GM10248 (cell line): ENCODE results near the gene SV2C.

Experiments used
- CTCF ChIA-PET: fragments of 300-600 bp; sonication (Branson Sonifier 250); formaldehyde crosslinking; extraction: SDS; loops from one replicate; lab custom pipeline; 2021; ENCODE audit warnings: antibody characterized with exemption; lab: Yijun Ruan, JAX
- POLR2A ChIA-PET: fragments of 350-650 bp; sonication (Branson Sonifier 250); formaldehyde crosslinking; extraction: SDS; loops from one replicate; lab custom pipeline; 2020; ENCODE audit warnings: antibody characterized with exemption; lab: Yijun Ruan, JAX
- DNase-seq: peaks from one replicate; pipeline ENCODE4 v3.0.0; 2012; ENCODE audit errors: extremely low spot score
- TF ChIP-seq, protein P1 (sequence below): IDR thresholded peaks from 2 replicates; pipeline ENCODE4 v1.5.1; 2012; ENCODE audit warnings: mild to moderate bottlenecking, low read depth; ENCODE audit errors: extremely low read depth, missing control alignments, control extremely low read depth

Gene SV2C

DNA sequence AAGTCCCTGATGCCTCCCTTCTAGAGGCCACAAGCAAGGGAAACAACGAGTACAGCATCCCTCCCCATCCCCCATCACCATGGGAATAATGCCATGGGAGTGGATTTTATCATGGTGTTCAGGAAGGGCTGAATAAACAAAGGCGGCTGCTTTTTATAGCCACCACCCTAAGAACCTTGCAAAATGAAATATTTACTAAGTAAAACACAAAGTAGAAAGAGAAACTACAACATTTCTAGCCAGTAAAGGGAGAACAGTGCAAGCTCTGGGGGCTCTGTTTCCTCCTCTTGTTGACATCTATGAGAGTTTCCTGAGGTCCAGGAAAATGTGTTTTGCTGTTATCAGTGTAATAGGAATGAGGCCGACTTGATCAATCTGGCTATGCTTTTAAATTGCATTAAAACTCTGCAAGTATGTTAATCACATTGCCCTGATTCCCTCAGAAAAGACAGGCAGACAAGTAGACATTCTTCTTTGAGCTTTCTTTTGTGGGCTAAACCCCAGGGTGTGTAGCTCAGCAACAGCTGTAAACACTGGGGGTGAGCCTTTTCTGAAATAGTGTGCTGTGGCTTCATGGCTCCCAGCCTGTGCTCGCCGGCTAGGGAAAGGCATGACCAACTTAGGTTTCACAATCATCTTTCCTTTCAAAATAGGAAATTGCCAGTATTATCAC is 31.1 kb downstream of the SV2C start:
- TF ChIP-seq, protein P1, sequence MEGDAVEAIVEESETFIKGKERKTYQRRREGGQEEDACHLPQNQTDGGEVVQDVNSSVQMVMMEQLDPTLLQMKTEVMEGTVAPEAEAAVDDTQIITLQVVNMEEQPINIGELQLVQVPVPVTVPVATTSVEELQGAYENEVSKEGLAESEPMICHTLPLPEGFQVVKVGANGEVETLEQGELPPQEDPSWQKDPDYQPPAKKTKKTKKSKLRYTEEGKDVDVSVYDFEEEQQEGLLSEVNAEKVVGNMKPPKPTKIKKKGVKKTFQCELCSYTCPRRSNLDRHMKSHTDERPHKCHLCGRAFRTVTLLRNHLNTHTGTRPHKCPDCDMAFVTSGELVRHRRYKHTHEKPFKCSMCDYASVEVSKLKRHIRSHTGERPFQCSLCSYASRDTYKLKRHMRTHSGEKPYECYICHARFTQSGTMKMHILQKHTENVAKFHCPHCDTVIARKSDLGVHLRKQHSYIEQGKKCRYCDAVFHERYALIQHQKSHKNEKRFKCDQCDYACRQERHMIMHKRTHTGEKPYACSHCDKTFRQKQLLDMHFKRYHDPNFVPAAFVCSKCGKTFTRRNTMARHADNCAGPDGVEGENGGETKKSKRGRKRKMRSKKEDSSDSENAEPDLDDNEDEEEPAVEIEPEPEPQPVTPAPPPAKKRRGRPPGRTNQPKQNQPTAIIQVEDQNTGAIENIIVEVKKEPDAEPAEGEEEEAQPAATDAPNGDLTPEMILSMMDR: no peak
- CTCF ChIA-PET: no interaction called here
- no peak for DNase-seq
- POLR2A ChIA-PET: no interaction called here

DNA sequence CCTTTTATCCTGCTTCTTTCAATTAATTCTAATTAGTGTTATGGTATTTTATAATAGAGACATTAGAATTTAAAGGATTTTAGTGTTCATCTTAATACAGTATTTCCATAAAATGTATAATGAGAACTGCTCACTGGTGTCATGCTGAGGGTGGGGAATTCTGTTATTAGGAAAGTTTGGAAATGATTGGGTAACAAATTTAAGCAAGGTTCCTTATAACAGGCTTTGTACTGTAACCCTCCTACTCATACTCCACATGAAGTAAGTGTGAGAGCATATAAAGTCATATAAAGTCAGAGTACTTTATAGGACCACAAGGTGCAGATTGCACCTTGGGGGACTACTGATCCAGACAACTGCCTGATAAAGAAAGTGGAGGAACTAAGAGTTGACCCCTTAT is 42.2 kb downstream of the SV2C start:
- CTCF ChIA-PET: no interaction called here

DNA sequence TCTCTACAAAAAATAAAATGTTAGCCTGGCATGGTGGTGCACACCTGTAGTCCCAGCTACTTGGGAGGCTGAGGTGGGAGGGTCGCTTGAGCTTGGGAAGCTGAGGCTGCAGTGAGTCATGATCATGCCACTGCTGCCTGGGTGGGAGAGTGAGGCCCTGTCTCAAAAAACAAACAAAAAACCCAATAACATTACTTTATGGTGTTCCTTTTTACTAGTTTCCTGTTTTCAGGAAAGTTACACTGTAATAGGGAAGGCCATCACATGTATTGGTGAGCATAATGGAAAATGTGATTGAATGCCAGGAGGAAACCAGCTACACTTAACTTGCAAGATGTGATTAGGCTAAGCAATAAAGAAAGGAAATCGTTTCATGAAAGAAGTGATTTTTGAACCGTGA is 42.7 kb downstream of the SV2C start:
- ChIA-PET CTCF (no interaction called here), POLR2A (no interaction called here)
- no peak for DNase-seq
- TF ChIP-seq, protein P1: no peak

More for the DNA sequence above, 42.2 kb downstream of the SV2C start:
- TF ChIP-seq, protein P1: no peak
- DNase-seq: no peak
- POLR2A ChIA-PET: no interaction called here

DNA sequence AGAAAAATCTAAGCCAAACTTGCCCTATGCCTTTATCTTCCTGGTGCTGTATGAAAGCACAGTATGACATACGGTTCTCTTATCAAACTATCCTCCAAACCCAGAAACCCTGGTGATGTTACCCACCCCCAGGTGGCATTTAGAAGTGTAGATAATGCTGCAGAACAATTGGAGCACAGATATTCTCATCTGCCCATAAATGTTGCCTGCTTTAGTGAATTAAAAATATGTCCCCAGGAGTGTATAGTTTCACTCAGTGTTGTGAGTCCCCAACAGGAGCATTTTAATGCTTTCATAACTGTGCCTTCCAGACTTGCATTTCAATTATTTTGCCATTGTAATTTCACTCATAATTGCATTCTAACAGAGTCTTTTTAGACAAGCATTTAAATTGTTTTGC is 50.8 kb downstream of the SV2C start:
- ChIA-PET POLR2A (no interaction called here), CTCF (interaction anchor here (1.7 kb wide), 1 partner anchor 41 kb away, joined by 5 read pairs; no protein-coding TSS in a partner anchor)
- TF ChIP-seq, protein P1: no peak
- DNase-seq: no peak

DNA sequence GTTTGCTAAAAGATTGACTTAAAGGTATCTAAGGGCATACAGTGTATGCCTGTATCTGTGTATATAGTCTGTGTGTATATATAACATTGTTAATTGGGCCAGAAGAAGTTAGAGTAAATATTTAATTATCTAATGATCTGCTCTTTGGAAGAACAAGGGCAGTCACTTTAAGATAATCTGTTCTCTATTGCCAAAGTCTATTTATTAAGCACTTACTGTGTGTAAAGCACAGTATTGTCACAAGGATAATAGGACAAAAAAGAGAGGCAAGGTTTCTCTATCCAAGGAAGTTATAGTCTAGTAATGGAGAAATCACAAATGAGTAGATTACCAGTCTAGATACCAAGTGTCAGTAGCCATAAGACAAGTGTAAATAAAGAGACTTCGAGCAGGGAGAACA is 51.5 kb downstream of the SV2C start:
- ChIA-PET POLR2A (no interaction called here), CTCF (no interaction called here)
- DNase-seq: no peak
- TF ChIP-seq, protein P1: no peak

DNA sequence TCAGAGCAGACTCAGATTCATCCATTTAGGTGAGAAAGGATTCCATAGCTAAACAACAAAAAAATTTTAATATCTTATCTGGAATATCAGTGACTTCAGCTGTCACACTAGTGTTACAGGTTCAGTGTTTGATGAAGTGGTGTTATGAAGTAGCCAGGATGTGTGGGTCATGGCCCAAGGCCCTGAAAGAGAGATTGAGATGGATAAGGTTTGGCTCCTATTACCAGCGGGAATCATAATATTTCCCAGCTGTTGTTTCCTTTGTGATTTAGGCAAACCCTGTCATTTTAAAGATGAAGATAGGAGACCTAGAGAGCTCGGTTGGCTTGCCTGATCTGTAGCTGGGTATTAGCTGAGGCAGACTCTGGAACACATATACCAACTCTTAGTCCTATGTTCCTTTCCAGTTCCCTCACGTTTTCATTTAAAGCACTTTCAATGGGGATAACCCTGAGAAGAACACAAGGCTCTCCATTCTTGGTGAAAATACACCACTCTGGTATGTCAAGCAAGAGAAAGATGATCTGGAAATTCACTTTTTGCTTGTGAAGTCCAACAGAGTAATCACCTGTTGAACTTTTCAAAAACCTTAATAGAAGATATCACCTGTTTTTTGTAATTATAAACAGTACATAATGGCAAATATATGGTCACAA is 54.8 kb downstream of the SV2C start:
- DNase-seq: no peak
- POLR2A ChIA-PET: no interaction called here
- CTCF ChIA-PET: interaction anchor here (1.2 to 1.3 kb wide), 2 partner anchors 8 to 10 kb away, joined by 4 to 6 read pairs; no protein-coding TSS in a partner anchor
- TF ChIP-seq, protein P1: no peak
